GM18498 (cell line): Measurements from ENCODE around the gene CHAT.

Experiments
- ATAC-seq: cut with Tn5 transposase; IDR thresholded peaks from one replicate; pipeline ENCODE4 v1.9.1; 2021; ENCODE audit warnings: mild to moderate bottlenecking, moderate library complexity; ENCODE audit not compliant: unreplicated experiment

The CHAT gene

GRCh38 chr10:49613882-49614241 lies at the start of gene CHAT:
TSS of gene CHAT (plus strand) at chr10:49614037. CDS start at chr10:49614190, 153 bp downstream.
- no peak for ATAC-seq

- ATAC-seq: no peak
These were observed 49.3 kb upstream of the CHAT start for GRCh38 chr10:49564461-49565009.

- peak; percentile 8 for ATAC-seq
These were observed 46.0 kb upstream of the CHAT start for GRCh38 chr10:49567810-49568209.

- peak; percentile 66 for ATAC-seq
These were observed 45.6 kb upstream of the CHAT start for GRCh38 chr10:49568235-49568634.

- ATAC-seq: no peak
These were observed 44.7 kb upstream of the CHAT start for GRCh38 chr10:49569031-49569631.

GRCh38 chr10:49571388-49571787 lies 42.4 kb upstream of the CHAT start:
- no peak for ATAC-seq

- ATAC-seq: no peak
These were observed 41.2 kb upstream of the CHAT start for GRCh38 chr10:49572594-49573114.

GRCh38 chr10:49575489-49576072 lies 38.3 kb upstream of the CHAT start:
- ATAC-seq: no peak

GRCh38 chr10:49577182-49577925 lies 36.5 kb upstream of the CHAT start:
- ATAC-seq: no peak

GRCh38 chr10:49578392-49578791 lies 35.4 kb upstream of the CHAT start:
- ATAC-seq: no peak

- no peak for ATAC-seq
These were observed 34.2 kb upstream of the CHAT start for GRCh38 chr10:49579621-49580020.

- no peak for ATAC-seq
These were observed 28.4 kb upstream of the CHAT start for GRCh38 chr10:49585387-49585786.

- no peak for ATAC-seq
These were observed 25.9 kb upstream of the CHAT start for GRCh38 chr10:49587981-49588380.

GRCh38 chr10:49592726-49593563 lies 20.9 kb upstream of the CHAT start:
- peak; percentile 80 for ATAC-seq

- no peak for ATAC-seq
These were observed 20.3 kb upstream of the CHAT start for GRCh38 chr10:49593564-49593875.

- ATAC-seq: no peak
These were observed 19.8 kb upstream of the CHAT start for GRCh38 chr10:49593998-49594397.

GRCh38 chr10:49594594-49594993 lies 19.2 kb upstream of the CHAT start:
- ATAC-seq: no peak

- no peak for ATAC-seq
These were observed 18.7 kb upstream of the CHAT start for GRCh38 chr10:49595003-49595712.

- ATAC-seq: no peak
These were observed 17.9 kb upstream of the CHAT start for GRCh38 chr10:49595713-49596492.

- ATAC-seq: no peak
These were observed 17.4 kb upstream of the CHAT start for GRCh38 chr10:49596493-49596809.
